Measurements from ENCODE around the gene IFI27L1. TPM values are rescaled to one million over a fixed set of nuclear protein-coding genes. Genes with fewer than 3 reads are reported as not detected.

The IFI27L1 gene
- total and polyA plus RNA-seq, 2 experiments from 2014 or later = 9.7 to 28.6 TPM

- TF ChIP-seq ZNF462 (CRISPR knock-in tag; IDR thresholded peaks at IDR 0.05) = no peak
- no peak for TF ChIP-seq REST (IDR thresholded peaks at IDR 0.05; ENCODE audit: unreplicated experiment)
- TF ChIP-seq CREB1 (CRISPR knock-in tag; IDR thresholded peaks at IDR 0.05; ENCODE audit: low read depth) = no peak
- TF ChIP-seq, protein P1, sequence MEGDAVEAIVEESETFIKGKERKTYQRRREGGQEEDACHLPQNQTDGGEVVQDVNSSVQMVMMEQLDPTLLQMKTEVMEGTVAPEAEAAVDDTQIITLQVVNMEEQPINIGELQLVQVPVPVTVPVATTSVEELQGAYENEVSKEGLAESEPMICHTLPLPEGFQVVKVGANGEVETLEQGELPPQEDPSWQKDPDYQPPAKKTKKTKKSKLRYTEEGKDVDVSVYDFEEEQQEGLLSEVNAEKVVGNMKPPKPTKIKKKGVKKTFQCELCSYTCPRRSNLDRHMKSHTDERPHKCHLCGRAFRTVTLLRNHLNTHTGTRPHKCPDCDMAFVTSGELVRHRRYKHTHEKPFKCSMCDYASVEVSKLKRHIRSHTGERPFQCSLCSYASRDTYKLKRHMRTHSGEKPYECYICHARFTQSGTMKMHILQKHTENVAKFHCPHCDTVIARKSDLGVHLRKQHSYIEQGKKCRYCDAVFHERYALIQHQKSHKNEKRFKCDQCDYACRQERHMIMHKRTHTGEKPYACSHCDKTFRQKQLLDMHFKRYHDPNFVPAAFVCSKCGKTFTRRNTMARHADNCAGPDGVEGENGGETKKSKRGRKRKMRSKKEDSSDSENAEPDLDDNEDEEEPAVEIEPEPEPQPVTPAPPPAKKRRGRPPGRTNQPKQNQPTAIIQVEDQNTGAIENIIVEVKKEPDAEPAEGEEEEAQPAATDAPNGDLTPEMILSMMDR (conservative IDR thresholded peaks at IDR 0.05; ENCODE audit: low read depth in 2 of 2) = no peak
- no peak for TF ChIP-seq EZH2 (IDR thresholded peaks at IDR 0.05; ENCODE audit: low read depth, unreplicated experiment)
These were observed 40.4 kb downstream of the IFI27L1 start (continued) for GRCh38 chr14:94121485-94121884.

Data from GM23338 (cell line).